ENCODE data around the gene ACTN1.

Gene ACTN1

DNA sequence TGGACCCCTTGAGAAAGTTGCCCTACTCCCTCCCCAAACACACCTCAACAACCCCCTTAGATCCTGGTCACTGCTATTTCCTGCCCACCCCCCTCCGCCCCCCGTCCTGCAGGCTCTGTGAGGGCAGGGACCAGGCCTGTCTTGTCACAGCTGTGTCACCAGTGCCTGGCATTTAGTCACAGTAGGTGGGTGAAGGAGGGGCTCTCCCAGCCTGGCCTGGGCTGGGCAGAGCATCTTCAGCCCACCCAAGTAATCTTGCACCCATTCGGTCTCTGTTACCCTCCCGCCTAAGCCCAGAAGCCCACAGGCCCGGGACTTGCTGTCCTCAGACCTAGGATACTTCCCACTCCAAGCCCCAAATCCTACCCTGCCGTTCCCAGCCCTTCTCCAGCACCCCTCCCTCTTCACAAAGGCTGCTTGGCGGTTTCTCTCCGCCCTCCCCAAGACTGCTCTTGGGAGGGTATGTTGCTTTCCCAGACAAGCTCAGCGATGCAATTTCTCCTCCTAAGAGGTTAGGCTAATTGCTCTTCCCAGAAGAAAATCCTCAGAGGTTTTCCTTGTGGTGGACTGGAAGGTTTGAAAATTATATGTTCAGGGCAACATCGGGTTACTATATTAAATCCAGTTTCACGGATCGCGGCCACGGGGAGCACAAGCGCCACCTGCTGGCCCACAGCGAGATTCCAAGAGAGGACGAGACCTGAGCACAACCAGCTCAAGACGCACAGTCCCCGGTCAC is 135.5 kb downstream of the ACTN1 start:
- no peaks in the 10 kb centered on the region for H3K27me3 Mint-ChIP-seq
- peak overlapping the region; percentile 34 for H3K27ac Mint-ChIP-seq
- peaks cover 40% of the 10 kb centered on the region for H3K4me1 Mint-ChIP-seq (ENCODE audit: low read depth)
- H3K9me3 Mint-ChIP-seq (ENCODE audit: low read depth): no peaks in the 10 kb centered on the region
- peaks cover 14% of the 10 kb centered on the region for H3K36me3 Mint-ChIP-seq
- peak overlapping the region; percentile 63 for H3K4me3 Mint-ChIP-seq

DNA sequence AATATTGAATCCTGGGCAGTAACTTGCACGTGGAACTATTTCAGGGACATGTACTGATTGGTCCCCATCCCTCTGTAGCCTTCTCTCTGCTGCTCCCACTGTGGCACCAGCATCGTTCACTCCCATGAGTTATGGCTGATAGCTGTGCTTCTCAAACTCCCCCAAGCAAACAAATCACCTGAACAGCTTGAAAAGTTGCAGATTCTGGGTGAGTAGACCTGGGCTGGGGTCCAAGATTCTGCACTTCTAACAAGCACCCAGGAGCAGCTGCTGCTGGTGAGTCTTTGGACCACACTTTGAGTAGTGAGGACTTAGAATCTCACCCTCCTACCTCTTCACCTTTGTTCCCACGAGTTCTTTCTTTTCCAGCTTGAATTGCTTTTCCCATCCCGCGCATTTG is 136.8 kb downstream of the ACTN1 start:
- peaks cover 40% of the 10 kb centered on the region for H3K4me1 Mint-ChIP-seq (ENCODE audit: low read depth)
- no peak overlapping the region for H3K27ac Mint-ChIP-seq

GRCh38 chr14:68841016-68841809 is 137.9 kb downstream of the ACTN1 start:
- Mint-ChIP-seq H3K9me3 (ENCODE audit: low read depth) (peaks cover 5% of the 10 kb centered on the region), H3K27me3 (no peaks in the 10 kb centered on the region), H3K4me1 (ENCODE audit: low read depth) (peaks cover 40% of the 10 kb centered on the region), H3K36me3 (peaks cover 19% of the 10 kb centered on the region), H3K27ac (peak overlapping the region; percentile 85), H3K4me3 (peak overlapping the region; percentile 56)

More for the DNA sequence above, 136.8 kb downstream of the ACTN1 start:
- H3K27me3 Mint-ChIP-seq: no peaks in the 10 kb centered on the region
- no peaks in the 10 kb centered on the region for H3K9me3 Mint-ChIP-seq (ENCODE audit: low read depth)
- peaks cover 14% of the 10 kb centered on the region for H3K36me3 Mint-ChIP-seq
- no peak overlapping the region for H3K4me3 Mint-ChIP-seq

DNA sequence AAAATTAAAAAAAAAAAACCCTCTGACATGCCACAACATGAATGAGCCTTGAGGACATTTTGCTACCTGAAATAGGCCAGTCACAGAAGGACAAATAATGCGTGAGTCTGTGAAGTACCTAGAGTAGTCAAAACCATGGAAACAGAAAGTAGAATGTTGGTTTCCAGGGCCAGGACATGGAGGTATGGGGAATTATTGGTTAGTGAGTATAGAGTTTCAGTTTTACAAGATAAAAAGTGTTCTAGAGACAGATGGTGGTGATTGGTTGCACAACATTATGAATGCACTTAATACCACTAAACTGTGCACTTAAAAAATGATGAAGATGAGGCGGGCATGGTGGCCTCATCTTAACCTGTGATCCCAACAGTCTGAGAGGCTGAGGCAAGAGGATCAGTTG is 138.6 kb downstream of the ACTN1 start:
- peak overlapping the region; percentile 71 for H3K4me3 Mint-ChIP-seq
- H3K27me3 Mint-ChIP-seq: no peaks in the 10 kb centered on the region
- peaks cover 40% of the 10 kb centered on the region for H3K4me1 Mint-ChIP-seq (ENCODE audit: low read depth)
- H3K36me3 Mint-ChIP-seq: peaks cover 25% of the 10 kb centered on the region
- peaks cover 13% of the 10 kb centered on the region for H3K9me3 Mint-ChIP-seq (ENCODE audit: low read depth)
- peak overlapping the region; percentile 85 for H3K27ac Mint-ChIP-seq

DNA sequence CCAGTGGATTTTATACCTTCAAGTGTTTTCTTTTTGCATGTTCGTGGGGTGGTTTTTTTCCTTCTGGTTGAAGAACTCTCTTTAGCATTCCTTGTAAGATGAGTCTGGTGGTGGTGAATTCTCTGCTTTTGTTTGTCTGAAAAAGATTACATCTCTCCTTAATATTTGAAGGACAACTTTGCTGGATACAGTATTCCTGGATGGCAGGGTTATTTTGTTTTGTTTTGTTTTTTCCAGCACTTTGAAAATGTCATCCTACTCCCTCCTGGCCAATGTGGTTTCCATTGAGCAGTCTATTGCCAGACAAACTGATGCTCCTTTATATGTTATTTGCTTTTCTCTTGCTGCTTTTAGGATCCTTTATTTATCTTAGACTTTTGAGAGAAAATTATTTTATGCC is 143.0 kb downstream of the ACTN1 start:
- Mint-ChIP-seq H3K4me1 (ENCODE audit: low read depth) (peaks cover 12% of the 10 kb centered on the region), H3K27me3 (no peaks in the 10 kb centered on the region), H3K27ac (no peak overlapping the region), H3K36me3 (peaks cover 30% of the 10 kb centered on the region), H3K9me3 (ENCODE audit: low read depth) (peaks cover 19% of the 10 kb centered on the region), H3K4me3 (no peak overlapping the region)

- Mint-ChIP-seq H3K36me3 (peaks cover 28% of the 10 kb centered on the region), H3K4me3 (no peak overlapping the region), H3K4me1 (ENCODE audit: low read depth) (peaks cover 4% of the 10 kb centered on the region), H3K9me3 (ENCODE audit: low read depth) (peaks cover 19% of the 10 kb centered on the region), H3K27me3 (no peaks in the 10 kb centered on the region), H3K27ac (no peak overlapping the region)
Observed at GRCh38 chr14:68834816-68835215, 144.3 kb downstream of the ACTN1 start.

DNA sequence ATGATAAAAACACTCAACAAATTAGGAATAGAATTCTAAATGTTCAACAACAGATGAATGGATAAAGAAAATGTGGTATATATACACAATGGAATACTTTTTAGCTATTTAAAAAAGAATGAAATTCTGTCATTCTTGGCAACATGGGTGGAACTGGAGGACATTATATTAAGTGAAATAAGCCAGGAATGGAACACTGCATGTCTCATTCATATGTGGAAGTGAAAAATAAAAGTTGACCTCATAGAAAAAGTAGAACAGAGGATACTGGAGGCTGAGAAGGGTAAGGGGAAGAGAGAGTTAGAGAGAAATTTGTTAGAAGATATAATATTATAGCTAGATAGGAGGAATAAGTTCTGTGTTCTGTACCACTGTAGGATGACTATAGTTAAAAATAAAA is 150.4 kb downstream of the ACTN1 start:
- Mint-ChIP-seq H3K9me3 (ENCODE audit: low read depth) (peaks cover 5% of the 10 kb centered on the region), H3K4me1 (ENCODE audit: low read depth) (peaks cover 6% of the 10 kb centered on the region), H3K27ac (no peak overlapping the region), H3K4me3 (no peak overlapping the region), H3K36me3 (peaks cover 2% of the 10 kb centered on the region), H3K27me3 (no peaks in the 10 kb centered on the region)

GRCh38 chr14:68825729-68826128 is 153.4 kb downstream of the ACTN1 start:
- Mint-ChIP-seq H3K27ac (no peak overlapping the region), H3K9me3 (ENCODE audit: low read depth) (no peaks in the 10 kb centered on the region), H3K4me1 (ENCODE audit: low read depth) (peaks cover 17% of the 10 kb centered on the region), H3K27me3 (no peaks in the 10 kb centered on the region), H3K4me3 (no peak overlapping the region), H3K36me3 (no peaks in the 10 kb centered on the region)

- Mint-ChIP-seq H3K4me1 (ENCODE audit: low read depth) (peaks cover 27% of the 10 kb centered on the region), H3K27me3 (no peaks in the 10 kb centered on the region), H3K36me3 (no peaks in the 10 kb centered on the region), H3K27ac (no peak overlapping the region), H3K4me3 (no peak overlapping the region), H3K9me3 (ENCODE audit: low read depth) (no peaks in the 10 kb centered on the region)
Observed at GRCh38 chr14:68824517-68825347, 154.4 kb downstream of the ACTN1 start.

- no peaks in the 10 kb centered on the region for H3K9me3 Mint-ChIP-seq (ENCODE audit: low read depth)
- no peak overlapping the region for H3K4me3 Mint-ChIP-seq
- H3K27ac Mint-ChIP-seq: no peak overlapping the region
- H3K36me3 Mint-ChIP-seq: no peaks in the 10 kb centered on the region
- H3K4me1 Mint-ChIP-seq (ENCODE audit: low read depth): peaks cover 32% of the 10 kb centered on the region
- no peaks in the 10 kb centered on the region for H3K27me3 Mint-ChIP-seq
Observed at GRCh38 chr14:68824207-68824516, 154.9 kb downstream of the ACTN1 start.
